ENCODE data around the gene RARA.

RARA gene

DNA sequence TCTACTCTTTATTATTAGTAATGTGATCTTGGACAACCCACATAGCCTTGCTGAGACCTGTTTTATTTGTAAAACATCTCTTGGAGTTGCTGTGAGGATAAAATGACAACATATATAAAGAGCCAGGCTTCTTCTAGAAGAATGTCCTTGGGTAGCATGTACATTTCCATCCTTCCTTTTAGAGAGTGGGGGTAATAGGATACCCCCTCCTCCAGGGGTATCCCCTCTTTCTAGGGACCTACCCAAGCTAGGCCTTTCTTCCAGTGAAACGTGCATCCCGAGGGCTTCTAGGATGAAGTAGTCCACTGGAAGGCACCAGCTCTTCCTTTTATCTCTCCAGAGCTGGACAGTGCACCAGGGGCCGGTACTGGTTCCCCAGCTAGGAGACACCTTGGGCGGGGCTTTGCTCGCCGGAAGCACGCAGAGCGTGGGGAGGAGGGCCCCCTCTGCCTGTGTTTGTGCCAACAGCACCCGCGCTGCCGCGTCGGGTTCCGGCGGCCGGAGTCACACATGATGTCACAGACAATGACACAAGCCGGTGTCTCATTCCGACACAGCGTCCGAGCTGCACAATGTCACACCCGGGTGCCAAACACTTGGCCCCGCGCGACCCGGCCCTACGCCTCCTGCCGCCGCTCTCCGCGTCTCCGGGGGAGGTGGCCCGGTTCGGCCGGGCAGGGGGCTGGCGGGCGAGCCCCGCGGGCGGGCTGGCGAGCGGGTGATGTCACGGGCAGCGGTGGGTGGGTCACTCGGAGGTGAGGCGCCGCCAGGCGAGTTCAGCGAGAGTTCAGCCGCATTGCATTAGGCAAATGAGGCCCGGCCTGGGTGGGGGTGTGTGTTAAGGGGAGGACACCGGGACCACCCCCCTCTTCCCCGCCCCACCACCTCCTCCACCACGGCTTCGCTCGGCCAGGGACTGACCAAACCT, 32.2 kb downstream of the RARA start:
- Histone ChIP-seq H3K27ac (peak overlapping the region; percentile 40 to 96 (median 88)), H3K4me3 (peak overlapping the region; percentile 48 to 67 (median 59))

DNA sequence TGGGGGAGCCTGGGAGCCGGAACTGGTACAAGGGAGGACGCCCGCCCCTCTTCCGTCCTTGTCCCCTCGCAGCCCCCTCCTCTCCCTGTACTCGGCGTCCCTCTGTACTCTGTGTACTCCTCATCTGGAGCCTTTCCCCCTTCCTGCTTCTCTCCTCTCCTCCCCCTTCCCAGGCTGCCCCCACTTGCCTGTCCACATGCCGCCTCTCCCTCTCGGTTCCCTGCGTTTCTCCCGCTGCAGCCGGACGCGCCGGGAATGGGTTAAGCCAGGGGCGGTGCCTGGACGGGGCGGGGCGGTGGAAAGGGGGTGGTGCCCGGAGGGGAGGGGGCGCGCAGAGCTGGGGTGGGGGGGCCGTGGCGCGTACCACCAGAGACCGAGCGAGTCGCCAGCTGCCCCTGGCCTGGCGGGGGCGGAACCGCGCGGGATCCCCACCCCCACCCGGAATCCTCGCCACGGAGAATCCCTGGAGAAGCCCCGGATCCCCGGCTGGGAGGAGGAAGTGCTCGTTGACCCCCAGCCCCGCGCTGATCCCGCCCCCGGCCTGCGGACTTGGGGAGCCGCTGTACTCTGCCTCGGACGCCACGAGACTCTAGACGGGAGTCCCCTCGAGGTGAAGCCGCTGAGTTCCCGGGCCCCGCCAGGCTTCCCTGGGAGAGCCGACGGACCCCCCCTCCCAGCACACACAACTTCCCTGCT, 33.0 kb downstream of the RARA start:
- H3K4me3 ChIP-seq, result peak overlapping the region; percentile 48 to 67 (median 59)
- peak overlapping the region; percentile 40 to 96 (median 88) for H3K27ac ChIP-seq

DNA sequence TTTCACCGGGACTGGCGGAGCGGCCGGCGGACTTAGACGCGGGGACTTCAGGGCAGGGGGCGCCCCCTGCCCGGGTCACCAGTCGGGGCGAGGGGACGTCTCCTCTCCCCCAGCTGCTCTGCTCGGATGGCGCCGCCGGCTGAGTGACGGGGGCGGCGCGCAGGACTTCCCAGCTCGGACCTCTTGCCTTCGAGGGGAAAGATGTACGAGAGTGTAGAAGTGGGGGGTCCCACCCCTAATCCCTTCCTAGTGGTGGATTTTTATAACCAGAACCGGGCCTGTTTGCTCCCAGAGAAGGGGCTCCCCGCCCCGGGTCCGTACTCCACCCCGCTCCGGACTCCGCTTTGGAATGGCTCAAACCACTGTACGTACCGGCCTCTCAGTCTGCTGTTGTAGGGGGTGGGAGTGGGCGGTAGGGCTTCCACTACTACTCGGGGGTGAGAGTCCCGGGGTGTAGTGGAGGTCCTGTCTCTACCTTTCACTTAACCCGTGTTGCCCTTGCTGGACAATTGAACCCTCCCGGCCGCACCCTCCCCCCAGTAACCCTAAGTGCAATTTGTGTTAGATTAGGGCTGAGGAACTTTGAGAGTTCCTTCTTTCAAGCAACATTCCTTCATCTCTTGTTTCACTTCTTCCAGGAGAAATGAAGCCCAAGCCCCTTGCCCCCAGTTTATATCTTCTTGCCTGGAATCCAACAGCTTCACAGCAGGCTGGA, 33.7 kb downstream of the RARA start:
- H3K4me3 ChIP-seq, result peak overlapping the region; percentile 48 to 67 (median 59)
- peak overlapping the region; percentile 40 to 96 (median 88) for H3K27ac ChIP-seq

DNA sequence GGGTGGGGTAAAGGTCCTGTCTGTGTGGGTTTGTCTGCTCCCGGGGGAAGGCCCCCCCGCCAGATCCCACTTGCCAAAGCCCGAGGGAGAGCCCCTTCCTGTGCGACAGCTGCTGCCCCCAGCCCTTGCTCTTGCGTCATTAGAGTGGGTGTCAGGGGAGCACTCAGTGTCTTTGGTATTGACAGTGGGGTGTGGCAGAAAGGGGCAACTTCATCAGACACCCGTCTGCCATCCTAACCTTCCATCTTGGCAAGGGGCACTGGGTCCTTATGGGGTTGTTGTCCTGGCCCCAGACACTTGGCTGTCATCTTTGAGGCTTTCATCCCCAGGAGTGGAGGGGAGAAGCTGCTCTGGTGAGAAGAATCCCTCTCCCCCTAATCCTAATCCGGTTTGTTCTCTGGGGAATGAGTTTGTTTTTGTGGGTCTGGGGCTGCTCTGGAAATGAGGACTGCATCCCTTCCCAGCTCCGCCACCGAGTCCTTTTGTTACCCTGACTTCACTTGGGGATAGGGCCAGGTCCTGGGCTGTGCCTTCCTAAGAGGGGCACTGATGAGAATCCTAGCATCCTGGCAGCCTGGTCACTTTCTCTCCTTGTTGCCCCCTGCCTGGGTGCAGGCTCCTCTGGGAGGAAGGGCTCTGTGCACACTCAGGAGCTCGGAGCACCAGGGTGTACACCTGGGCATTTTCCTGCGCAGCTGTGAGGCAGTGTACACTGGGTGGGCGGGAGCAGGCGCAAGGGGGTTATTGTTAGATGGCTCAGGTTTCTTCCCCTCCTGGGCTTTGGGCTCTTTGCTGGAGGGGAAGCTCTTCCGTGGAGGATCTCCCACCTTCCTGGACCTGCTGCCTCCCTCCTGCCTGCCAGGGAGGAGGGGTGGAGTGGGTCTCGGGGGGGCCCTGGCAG, 34.5 kb downstream of the RARA start:
- Histone ChIP-seq H3K27ac (peak overlapping the region in 19 of 21 experiments; percentile 36 to 96 (median 88)), H3K4me3 (peak overlapping the region; percentile 48 to 67 (median 59))

DNA sequence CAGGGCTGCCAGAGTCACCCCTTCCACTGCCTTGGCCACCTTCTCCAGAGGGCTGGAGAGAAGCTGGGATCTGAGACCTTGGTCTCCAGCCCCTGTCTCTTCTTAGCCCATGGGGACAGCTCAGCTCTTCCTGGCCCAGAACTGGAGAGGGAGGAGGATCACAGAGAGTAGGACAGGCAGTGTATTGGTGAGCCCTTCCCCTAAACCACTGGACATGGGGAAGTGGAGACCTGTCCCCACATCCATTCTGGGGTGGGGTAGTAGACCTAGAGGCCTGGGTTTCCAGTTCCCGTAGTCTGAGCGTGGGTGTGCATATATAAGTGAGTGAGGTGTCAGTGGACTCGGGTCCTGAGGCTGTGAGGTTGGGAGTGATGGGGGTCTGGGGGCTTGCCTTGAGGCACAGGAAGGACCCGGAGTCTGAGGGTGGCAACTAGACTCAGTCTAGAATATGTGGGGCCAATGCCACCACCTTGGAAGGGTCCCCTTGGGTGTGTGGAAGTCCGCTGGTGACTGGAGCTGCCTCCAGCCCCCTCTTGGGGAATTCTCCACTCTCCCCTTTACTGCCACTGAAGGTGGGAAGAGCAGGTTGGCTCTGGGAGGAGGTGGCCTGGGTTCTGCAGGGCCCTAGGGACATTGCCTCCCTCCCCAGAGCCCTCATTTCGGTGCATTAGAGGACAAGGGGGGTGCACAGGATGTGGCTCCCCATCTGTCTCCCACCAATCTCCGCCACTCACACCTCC, 35.6 kb downstream of the RARA start:
- Histone ChIP-seq H3K4me3 (peak overlapping the region; percentile 26 to 67 (median 48)), H3K27ac (peak overlapping the region; percentile 2 to 96 (median 85))

DNA sequence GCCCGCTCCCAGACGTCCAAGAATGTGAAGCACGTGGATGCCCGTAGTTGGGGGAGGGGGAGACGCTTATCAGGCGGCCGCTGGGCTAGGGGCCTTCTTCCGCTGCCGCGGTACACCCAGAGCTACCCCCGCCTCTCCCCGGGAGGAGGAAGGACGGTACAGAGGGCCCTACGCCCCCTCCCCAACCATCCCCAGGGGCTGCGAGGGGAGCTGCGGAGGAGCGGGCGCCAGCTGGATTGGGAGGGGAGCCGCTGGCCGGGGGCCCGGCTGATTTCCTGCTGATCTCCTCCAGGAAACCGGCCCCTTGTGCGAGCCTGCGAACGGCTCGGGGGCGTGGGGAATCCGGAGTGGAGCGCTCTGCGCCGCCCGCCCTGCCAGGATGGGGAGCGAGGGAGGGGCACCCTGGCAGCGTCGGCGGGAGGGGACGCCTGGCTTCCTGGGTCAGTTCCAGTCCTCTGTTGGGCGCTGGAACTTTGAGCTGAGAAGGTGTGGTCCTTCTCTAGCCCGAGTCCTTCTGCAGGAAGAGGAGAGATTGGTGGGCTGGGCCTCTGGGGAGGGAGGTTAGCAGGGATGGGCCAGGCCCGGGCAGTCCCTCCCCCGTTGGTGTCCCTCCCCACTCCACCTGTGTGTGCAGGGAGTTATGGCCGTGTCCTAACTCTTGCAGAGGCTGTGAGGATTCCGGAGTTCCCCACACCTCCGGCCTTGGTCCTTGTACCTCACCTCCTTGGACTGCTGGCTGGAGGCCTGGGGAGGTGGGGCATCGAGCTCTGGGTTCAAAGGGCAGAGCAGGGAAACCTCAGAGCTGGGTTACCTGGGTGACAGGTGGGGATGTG, 36.4 kb downstream of the RARA start:
- Histone ChIP-seq H3K4me3 (peak overlapping the region; percentile 26 to 67 (median 48)), H3K27ac (peak overlapping the region; percentile 2 to 96 (median 85))

DNA sequence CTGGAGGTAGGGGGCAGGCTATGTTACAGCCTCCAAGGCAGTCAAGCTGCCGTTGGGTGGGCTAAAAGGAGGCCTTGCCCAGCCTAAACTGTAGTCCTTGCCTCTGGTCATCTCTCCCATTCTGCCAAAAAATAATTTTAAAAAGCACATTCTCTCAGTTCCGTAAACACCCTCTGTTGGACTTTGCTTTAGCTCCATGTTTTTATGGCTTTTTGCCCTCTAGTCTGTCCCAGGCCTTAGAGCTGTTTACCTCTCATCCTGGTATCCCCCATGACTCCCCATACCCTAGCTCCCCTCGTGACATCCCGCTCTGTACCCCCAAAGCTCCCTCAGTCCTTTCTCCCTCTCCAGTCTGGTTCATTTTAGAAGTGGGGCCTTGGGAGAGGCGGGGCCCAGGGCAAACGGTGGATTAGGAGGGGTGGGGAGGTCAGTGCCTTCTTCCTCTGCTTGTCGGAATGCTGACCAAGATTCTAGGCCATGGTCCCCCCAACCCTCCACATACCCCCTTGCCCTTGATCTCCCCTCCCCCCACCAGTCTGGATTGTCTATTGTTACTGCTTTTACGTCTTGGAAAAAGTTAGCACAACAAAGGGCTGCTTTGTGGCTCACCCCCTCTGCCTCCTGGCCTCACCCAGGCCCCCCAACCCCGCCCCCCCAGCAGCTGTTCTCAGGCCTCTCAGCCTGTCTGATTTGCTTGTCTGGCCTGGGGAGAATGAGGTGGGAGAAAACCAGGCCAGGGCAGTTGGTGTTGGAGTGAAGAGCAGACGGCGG, 37.2 kb downstream of the RARA start:
- Histone ChIP-seq H3K27ac (peak overlapping the region in 20 of 21 experiments; percentile 36 to 96 (median 85)), H3K4me3 (peak overlapping the region in 6 of 7 experiments; percentile 26 to 67 (median 50))

DNA sequence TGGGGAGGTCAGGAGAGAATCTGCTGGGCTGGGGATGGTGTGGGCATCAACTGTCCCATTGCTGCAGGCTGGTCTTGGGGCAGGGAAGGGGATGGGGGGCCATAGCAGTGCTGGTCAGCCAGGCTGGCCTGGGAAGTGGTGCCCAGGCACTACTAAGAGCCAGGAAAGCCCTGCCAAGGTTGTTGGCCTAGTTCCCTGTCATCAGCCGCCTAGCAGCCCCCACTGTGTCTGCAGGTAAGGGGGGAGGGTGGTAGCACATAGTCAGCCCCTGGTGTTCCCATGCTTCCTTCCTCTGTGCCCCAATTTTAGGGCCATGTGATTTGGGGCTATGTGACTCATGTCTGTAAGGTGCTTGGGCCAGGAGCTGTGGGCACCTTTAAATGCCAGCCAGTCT, 37.8 kb downstream of the RARA start:
- Histone ChIP-seq H3K4me3 (no peak overlapping the region), H3K27ac (peak overlapping the region in 18 of 21 experiments; percentile 15 to 96 (median 85))

DNA sequence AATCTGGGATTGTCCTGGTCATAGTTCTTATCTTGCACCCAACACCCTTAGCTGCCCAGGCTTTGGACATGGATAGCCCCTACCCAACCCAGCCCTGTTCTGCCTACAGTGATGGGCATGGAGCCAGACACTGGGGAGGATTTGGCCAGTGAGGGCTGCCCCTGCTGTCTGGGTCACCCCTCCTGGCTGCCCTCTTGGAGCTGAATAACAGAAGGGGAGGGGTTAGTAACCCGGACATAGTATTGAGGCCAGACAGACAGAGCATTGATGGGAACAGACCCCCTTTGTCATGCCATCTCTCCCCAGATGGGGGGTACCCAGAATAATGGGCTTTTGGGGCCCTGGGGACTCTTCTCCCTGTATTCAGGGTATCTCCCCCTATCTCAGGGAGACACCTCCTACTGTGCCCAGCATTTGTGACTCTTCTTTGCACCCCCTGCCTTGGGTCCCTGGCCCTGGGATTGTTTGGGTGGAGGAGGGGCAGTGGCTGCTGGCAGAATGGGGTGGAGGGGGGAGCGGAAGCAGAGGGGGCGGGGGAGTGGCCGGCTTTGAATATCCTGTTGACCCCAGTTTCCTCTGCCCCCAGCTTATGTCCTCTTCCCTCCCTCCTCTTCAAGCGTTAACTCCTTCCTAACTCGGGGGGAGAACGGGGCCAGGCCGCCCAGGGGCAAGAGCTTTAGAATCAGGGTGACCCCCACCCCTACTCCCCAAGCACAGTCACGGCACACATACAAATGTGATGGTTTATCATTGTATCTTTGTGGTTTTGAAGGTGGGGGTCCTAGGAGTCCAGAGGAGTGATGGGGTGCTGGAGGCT, 38.5 kb downstream of the RARA start:
- H3K4me3 ChIP-seq, result no peak overlapping the region
- H3K27ac ChIP-seq, result peak overlapping the region in 19 of 21 experiments; percentile 3 to 96 (median 85)

DNA sequence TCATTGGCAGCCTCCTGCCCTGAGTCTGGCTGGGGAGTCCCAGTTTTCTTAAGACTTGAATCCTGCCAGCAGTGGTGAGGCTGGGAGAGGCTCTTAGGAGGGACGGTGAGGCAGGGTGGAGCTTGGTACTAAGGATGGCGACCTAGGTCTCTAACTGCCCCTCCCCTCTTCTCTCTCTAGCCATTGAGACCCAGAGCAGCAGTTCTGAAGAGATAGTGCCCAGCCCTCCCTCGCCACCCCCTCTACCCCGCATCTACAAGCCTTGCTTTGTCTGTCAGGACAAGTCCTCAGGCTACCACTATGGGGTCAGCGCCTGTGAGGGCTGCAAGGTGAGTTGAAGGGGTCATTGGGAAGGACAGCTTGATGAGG, 39.1 kb downstream of the RARA start:
- H3K27ac ChIP-seq, result peak overlapping the region in 16 of 21 experiments; percentile 3 to 96 (median 87)
- no peak overlapping the region for H3K4me3 ChIP-seq

DNA sequence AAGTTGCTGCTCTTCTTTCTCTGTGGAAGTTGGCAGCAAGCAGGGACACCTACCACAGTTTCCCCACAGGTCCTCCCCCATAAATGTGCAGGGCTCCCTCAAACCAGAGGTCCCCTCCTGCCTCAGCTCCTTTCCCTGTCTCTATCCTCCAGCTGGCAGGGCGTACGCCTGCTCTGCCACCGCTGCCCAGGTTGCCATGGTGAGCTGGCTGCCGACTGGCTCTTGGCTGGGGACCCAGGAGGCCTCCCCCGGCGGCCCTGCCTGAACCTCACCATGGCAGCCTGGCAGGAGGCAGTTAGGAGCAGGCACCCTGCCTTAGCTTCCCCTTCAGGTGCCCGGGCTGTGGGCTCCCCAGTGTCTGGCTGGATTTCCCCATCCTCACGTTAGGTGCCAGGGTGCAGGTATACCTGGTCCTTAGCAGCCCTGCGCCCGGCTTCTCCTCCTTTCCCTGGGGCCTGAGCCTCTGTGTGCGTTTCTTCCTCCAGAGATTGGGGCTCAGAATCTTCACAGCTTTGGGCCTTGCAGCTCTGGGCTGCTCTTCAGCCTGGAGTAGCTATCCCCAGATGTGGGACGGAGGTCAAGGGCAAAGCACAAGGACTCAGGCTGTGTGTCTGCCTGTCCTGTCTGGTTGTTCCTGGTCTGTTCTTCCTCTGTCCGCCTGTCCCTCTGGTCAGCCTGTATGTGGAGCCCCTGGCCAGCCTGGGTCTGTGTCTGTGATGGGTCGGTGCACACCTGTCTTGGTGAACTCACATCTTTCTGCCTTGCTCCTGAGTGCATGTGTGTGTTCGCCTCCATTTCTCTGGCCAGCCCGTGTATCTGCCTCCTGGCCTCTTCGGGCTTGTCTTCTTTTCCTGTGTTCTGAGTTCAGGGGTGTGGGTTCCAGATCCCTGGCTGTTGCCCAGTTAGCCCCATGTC, 39.8 kb downstream of the RARA start:
- Histone ChIP-seq H3K4me3 (no peak overlapping the region), H3K27ac (peak overlapping the region in 17 of 21 experiments; percentile 1 to 96 (median 85))

DNA sequence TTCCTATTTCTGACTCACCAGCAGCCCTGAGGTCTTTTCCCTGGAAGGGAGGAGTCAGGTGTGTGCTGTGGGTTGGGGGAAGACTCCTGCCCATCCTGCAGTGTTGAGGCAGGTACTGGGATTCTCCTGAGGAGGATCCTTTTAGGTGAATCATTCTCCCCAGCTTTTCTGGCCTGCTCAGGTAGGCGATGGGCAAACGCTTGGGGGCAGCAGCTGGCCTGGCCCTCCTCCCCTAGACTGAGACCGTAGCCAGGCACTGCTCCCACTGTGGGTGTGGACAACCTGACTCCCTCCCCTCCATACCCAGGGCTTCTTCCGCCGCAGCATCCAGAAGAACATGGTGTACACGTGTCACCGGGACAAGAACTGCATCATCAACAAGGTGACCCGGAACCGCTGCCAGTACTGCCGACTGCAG, 40.5 kb downstream of the RARA start:
- no peak overlapping the region for H3K4me3 ChIP-seq
- peak overlapping the region in 13 of 21 experiments; percentile 24 to 94 (median 85) for H3K27ac ChIP-seq

DNA sequence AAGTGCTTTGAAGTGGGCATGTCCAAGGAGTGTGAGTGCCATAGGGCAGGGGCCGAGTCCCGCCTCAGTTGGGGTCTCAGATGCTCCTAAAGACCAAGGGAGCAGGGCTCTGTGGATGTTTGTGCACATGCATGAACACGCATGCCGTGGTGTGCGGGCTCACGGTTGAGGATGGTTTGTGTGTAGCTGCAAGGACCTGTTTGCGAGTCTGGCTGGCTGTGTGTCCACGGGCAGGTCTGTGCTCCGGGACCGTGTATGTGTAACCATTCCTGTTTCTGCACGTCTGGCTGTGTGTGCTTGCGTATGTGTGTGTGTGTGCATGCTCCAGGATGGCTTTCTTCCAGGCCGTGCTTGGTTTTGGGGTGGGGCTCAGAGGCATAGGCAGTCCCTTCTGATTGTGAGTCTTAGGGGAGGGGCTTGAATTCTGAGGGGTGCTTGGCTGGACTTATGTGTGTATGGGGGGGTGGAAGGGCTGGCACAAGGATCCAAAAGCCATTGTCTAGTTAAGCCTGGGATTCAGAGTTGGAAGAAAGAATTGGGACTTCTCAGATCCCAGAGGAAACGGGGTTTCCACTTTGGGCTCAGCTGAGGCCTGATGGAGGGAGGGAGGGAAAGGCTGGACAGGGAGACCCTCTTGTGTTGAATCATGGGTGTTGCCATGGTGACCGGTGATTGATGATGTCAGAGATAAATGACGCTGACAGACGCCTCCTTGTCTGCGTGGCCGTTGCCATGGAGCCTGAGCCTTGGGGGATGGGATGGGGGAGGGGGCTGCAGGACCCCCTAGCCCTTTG, 41.1 kb downstream of the RARA start:
- Histone ChIP-seq H3K27ac (peak overlapping the region in 14 of 21 experiments; percentile 22 to 94 (median 72)), H3K4me3 (no peak overlapping the region)

All from skin epidermis (tissue), 12 donors.